GM12801 (cell line): ENCODE results near the gene GORASP2.

ENCODE experiments used
- TF ChIP-seq, protein P1 (sequence below): IDR thresholded peaks from one replicate; pipeline ENCODE4 v1.5.1; 2011; ENCODE audit warnings: control low read depth; ENCODE audit not compliant: insufficient read length; ENCODE audit errors: extremely low read depth

GORASP2 gene

DNA sequence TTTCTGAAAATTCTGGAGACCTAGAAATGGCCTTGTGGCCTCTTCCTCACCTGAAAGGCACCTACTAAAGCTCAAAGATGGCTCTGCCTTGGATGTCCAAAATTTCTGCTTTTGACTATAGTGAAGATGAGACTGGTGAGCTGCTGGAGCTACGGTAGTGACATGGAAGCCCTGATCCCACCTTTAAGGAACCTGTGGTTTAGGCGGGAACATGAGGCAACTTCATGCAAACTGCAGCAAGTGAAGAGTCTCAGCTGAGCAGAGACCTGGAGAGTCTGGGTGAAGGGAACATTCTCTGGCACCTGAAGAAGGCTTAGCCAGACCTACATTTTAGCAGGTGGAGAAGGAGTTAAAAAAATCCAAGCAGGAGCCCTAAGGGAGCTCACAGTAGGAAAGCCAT, 40.0 kb downstream of the GORASP2 start:
- TF ChIP-seq, protein P1, sequence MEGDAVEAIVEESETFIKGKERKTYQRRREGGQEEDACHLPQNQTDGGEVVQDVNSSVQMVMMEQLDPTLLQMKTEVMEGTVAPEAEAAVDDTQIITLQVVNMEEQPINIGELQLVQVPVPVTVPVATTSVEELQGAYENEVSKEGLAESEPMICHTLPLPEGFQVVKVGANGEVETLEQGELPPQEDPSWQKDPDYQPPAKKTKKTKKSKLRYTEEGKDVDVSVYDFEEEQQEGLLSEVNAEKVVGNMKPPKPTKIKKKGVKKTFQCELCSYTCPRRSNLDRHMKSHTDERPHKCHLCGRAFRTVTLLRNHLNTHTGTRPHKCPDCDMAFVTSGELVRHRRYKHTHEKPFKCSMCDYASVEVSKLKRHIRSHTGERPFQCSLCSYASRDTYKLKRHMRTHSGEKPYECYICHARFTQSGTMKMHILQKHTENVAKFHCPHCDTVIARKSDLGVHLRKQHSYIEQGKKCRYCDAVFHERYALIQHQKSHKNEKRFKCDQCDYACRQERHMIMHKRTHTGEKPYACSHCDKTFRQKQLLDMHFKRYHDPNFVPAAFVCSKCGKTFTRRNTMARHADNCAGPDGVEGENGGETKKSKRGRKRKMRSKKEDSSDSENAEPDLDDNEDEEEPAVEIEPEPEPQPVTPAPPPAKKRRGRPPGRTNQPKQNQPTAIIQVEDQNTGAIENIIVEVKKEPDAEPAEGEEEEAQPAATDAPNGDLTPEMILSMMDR = no peak

DNA sequence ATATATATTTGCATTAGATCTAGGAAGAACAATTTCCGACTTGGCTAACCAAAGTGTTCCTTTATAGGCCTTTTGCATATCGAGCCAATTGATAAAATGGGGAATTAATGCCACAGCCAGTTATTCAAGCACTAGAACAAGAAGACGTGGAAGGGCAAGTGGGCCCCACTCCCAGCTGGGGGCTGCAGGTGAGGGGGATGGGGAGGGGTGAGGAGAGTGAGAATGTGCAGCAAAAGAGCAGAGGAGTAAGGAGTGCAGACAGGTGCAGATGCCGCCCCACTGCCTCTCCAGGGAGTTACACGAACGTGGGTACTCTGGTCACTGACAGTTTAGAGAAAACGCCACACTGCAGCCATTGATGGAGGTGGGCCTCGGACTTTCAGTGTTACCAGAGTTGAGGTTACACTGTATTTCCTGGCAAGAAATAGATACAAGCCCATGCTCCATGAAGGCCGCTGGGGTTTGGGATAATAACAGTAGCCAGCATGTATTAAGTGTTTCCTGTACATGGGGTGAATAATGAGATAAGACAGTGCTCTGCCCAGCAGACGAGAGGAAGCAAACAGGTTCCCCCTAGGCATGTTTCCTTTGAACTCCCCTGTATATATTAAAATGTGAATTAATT, 40.9 kb downstream of the GORASP2 start:
- TF ChIP-seq, protein P1 = no peak

DNA sequence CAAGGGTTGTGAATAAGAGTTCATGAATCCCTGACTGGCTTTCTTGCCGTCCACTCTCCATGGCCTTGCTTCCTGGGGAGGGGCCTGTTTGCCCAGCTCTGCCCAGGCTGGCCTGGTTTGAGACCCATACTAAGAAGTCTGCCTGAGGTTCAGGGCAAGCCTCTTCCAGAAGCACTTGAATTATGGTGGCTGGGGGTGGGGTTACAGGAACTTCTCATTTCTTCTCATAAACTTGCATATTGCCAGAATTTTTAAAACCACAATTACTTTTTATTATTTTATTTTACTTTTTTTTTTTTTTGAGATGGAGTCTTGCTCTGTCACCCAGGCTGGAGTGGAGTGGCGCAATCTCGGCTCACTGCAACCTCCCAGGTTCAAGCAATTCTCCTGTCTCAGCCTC, 42.0 kb downstream of the GORASP2 start:
- TF ChIP-seq, protein P1 = no peak

DNA sequence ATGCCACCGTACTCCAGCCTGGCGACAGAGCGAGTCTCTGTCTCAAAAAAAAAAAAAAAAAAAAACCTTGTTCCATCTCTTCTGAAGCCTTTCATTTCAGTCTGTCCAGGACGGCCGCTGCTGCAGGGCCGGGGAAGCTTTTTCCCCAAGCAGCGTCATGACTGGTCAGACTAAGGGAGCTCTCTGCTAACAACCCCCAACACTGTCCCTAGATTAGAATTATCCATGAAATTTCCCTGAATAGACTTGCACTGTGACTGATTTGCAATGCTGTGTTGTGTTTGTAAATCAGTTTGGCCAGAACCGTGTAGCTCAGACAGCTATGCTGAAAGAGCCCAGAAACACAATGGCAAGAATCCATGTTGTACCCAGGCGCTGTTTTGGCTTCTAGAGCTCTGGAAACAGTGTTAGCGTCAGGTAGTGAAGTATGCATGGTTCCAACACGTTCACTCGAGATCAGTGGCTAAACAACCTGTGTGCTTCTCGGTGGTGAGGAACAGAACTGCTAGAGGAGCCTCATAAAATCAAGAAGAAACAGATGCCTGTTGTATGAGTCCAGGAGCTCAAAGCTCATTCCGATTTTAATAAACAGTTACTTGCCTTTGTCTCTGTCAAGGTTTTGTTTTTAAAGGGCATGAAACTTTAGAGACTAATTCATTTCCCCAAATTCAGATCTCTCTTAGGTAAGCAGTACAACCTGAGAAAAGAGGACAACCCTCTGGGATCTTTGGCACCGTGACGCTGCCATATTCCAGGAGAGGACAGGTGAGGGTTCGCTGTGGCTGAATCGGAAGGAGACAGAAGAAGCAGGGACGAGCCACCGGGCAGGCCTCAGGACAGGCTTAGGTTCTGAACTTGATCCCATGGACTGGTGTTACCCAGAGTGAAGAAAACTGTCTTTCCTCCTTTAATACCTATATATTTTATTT, 43.5 kb downstream of the GORASP2 start:
- TF ChIP-seq, protein P1 = no peak

DNA sequence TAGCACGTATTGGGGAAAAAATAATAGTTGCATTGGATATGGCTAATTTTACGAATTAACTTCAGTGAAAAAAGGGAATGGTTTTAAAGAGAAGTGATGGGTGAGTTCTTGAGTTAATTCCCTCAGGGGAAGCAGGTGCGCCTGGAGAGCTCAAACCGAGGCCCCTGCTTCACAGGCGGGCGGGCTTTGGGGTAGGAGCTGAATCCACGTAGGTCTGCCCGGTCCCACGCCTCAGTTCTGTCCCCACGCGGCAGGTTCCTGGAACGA, 44.1 kb downstream of the GORASP2 start:
- TF ChIP-seq, protein P1 = no peak

DNA sequence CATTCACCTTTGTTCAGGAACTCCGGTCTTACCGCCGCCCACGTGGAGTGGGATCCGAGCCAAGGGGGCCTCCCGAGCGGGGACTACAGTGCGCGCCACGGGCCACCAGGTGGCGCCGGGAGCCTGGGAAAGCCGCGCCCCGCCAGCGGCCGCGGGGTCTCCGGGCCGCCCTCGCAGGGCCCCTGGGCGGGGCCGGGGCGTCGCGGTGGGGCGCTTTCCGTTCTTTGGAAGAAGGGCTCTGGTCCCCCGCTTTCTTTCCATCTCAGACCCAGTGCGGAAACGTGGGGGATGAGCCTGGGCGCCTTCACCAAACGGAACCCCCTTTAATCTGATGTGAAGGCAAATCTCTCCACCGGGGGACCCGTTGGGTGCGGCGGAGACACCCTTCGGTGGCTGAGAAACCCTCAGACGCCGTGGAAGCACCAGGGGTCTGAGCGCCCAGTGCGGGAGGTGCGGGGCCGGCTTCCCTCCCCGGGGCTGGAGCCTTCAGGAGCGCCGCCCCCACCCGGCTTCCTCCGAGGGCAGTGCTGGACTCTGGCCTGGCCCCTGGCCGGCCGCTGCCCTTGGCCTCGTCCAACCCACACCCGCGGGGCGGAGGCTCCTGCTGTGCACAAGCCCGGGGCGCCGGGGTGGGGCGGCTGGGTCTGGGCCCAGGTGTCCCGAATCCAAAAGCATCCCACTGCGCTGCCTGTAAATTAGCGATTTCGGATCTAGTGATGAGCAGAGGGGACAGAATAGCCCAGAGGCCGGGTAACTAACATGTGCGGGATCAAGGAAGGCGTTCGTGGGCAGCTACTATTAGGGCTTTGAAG, 44.6 kb downstream of the GORASP2 start:
- TF ChIP-seq, protein P1 = no peak

DNA sequence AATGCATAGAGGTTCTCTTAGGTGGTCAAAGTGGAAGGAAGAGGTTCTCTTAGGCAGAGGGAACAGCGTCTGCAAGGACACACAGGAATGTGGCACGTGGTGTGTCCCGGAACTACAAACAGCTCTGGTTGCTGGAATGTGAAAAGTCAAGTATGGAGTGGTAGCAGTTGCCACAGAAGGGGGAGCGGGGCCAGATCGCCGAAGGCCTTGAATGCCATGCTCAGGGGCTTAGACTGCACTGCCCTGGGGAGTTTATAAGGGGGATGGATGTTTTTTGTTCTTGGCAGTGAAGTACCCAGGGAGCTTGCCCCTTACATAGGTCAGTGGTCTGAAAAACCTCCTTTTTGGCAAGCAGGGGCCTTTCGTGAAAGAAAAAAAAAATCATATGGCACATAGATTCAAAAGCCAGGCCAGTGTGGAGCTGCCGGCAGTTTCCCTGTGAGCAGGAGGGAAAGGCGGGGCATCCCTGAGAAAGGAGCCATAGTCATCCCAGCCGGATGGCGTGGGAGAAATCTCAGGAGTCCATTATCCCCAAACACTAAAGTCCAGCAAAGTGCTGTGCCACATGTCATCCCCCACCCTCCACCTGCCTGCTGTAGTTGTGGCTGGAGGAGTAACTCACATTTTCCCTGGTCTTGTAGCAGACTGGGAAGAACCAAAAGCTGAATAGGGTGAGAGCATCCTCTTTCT, 45.4 kb downstream of the GORASP2 start:
- TF ChIP-seq, protein P1 = no peak
